Ascending aorta (tissue), 2 donors: ENCODE measurements around the gene CCDC183. TPM values are rescaled to one million over a fixed set of nuclear protein-coding genes. Genes with fewer than 3 reads are reported as not detected.
A peak's percentile ranks its signal among the peaks of the same experiment; 100 is the strongest.
"Not testable (repeated sequence)": the region's sequence is repeated elsewhere in the genome, so short reads cannot be mapped to it uniquely, and the experiment has no call there.

ENCODE experiments used
- DNase-seq, 2 donors: peaks; one replicate each; pipeline ENCODE4 v3.0.0-alpha.2; 2019; ENCODE audit warnings: low spot score in 2 of 2
- H3K27ac ChIP-seq, 2 donors: fragments of 200-600 bp; sonication (generic); one replicate each; pipeline ENCODE4 v1.5.1; 2016 to 2017; ENCODE audit warnings: mild to moderate bottlenecking in 1 of 2
- H3K27me3 ChIP-seq: fragments of 200-600 bp; sonication (generic); one replicate; pipeline ENCODE4 v1.5.1; 2017
- H3K36me3 ChIP-seq, 2 donors: fragments of 200-600 bp; sonication (generic); one replicate each; pipeline ENCODE4 v1.5.1; 2016
- H3K4me1 ChIP-seq, 2 donors: fragments of 200-600 bp; sonication (generic); one replicate each; pipeline ENCODE4 v1.5.1; 2016 to 2017; ENCODE audit warnings: mild to moderate bottlenecking in 1 of 2
- H3K4me3 ChIP-seq, 2 donors: fragments of 200-600 bp; sonication (generic); one replicate each; pipeline ENCODE4 v1.5.1; 2016 to 2017; ENCODE audit warnings: mild to moderate bottlenecking in 1 of 2
- H3K9me3 ChIP-seq, 2 donors: fragments of 200-600 bp; sonication (generic); one replicate each; pipeline ENCODE4 v1.5.1; 2016
- CTCF ChIP-seq, 3 experiments: fragments of 200-600 bp in 2 of 3; fragments of 450-650 bp in 1 of 3; sonication (generic) in 2 of 3; IDR thresholded peaks; one replicate each; pipeline ENCODE4 v1.5.1; 2016 to 2019; ENCODE audit warnings: antibody characterized with exemption in 3 of 3, mild to moderate bottlenecking in 1 of 3, moderate library complexity in 1 of 3
- intact Hi-C: fragments of 100-400 bp; cut with DNase I; formaldehyde crosslinking; loops from one replicate; pipeline ENCODE4 v1.15.1; 2023
- total RNA-seq: library from RNA; depleted of rRNA; stranded (reverse); fragments of >200 nt; gene quantifications from one replicate; pipeline ENCODE4 v1.1.0, GENCODE V29; 2016

Gene CCDC183
- total RNA-seq, 1 donor from 2014 or later: not detected

GRCh38 chr9:136784249-136784996 is 11.7 kb upstream of the CCDC183 start:
- no peak overlapping the region for H3K27ac ChIP-seq
- no peaks in the 10 kb centered on the region for H3K9me3 ChIP-seq
- intact Hi-C loops: no loop called here

GRCh38 chr9:136784997-136785361 is 11.2 kb upstream of the CCDC183 start:
- H3K36me3 ChIP-seq: no peaks in the 10 kb centered on the region
- H3K9me3 ChIP-seq: no peaks in the 10 kb centered on the region
- no peak overlapping the region for H3K4me3 ChIP-seq
- no peak for DNase-seq
- H3K27ac ChIP-seq: no peak overlapping the region
- intact Hi-C loops: no loop called here
- H3K4me1 ChIP-seq: no peaks in the 10 kb centered on the region
- TF ChIP-seq CTCF (IDR thresholded peaks at IDR 0.05): no peak
- no peaks in the 10 kb centered on the region for H3K27me3 ChIP-seq

More at GRCh38 chr9:136784249-136784996, 11.7 kb upstream of the CCDC183 start:
- no peaks in the 10 kb centered on the region for H3K4me1 ChIP-seq
- no peak overlapping the region for H3K4me3 ChIP-seq
- H3K36me3 ChIP-seq: no peaks in the 10 kb centered on the region
- peak in 2 of 3 experiments; percentile 13 to 48 for TF ChIP-seq CTCF (IDR thresholded peaks at IDR 0.05)
- H3K27me3 ChIP-seq: no peaks in the 10 kb centered on the region
- DNase-seq: no peak

GRCh38 chr9:136785565-136786355 is 10.4 kb upstream of the CCDC183 start:
- H3K36me3 ChIP-seq, H3K4me3 ChIP-seq, H3K27ac ChIP-seq, intact Hi-C loops, H3K4me1 ChIP-seq, H3K27me3 ChIP-seq, H3K9me3 ChIP-seq, DNase-seq: not testable (repeated sequence)

GRCh38 chr9:136786451-136786850 is 9.7 kb upstream of the CCDC183 start:
- no peaks in the 10 kb centered on the region for H3K27me3 ChIP-seq
- no peaks in the 10 kb centered on the region for H3K36me3 ChIP-seq
- no peak overlapping the region for H3K4me3 ChIP-seq
- H3K4me1 ChIP-seq: peaks cover 0 to 3% of the 10 kb centered on the region in 2 donors
- H3K9me3 ChIP-seq: no peaks in the 10 kb centered on the region
- DNase-seq: no peak
- no peak overlapping the region for H3K27ac ChIP-seq
- intact Hi-C loops: no loop called here
- no peak for TF ChIP-seq CTCF (IDR thresholded peaks at IDR 0.05)

GRCh38 chr9:136786983-136787382 is 9.2 kb upstream of the CCDC183 start:
- not testable (repeated sequence) for H3K27me3 ChIP-seq, H3K4me1 ChIP-seq, H3K4me3 ChIP-seq, H3K9me3 ChIP-seq, DNase-seq, H3K27ac ChIP-seq, H3K36me3 ChIP-seq
- intact Hi-C loops: loop anchor here (1.0 kb wide), 1 partner anchor 248 kb away; no protein-coding TSS in a partner anchor

- H3K36me3 ChIP-seq: no peaks in the 10 kb centered on the region
- peak; percentile 75 to 84 (median 82) for TF ChIP-seq CTCF (IDR thresholded peaks at IDR 0.05)
- H3K9me3 ChIP-seq: no peaks in the 10 kb centered on the region
- H3K27ac ChIP-seq: no peak overlapping the region
- DNase-seq: peak in 1 of 2 donors; percentile 81
- H3K4me1 ChIP-seq: peaks cover 0 to 14% of the 10 kb centered on the region in 2 donors
- no peaks in the 10 kb centered on the region for H3K27me3 ChIP-seq
- intact Hi-C loops: loop anchor here (1.0 kb wide), 1 partner anchor 247 kb away; no protein-coding TSS in a partner anchor
- H3K4me3 ChIP-seq: no peak overlapping the region
Measured at GRCh38 chr9:136787690-136788400, 8.3 kb upstream of the CCDC183 start.

- H3K27ac ChIP-seq, intact Hi-C loops, H3K27me3 ChIP-seq, H3K9me3 ChIP-seq, H3K36me3 ChIP-seq, DNase-seq, H3K4me3 ChIP-seq: not testable (repeated sequence)
- peaks cover 0 to 14% of the 10 kb centered on the region in 2 donors for H3K4me1 ChIP-seq
Measured at GRCh38 chr9:136788644-136789522, 7.3 kb upstream of the CCDC183 start.
